ENCODE results near the gene PNMA6E. TPM values are rescaled to one million over a fixed set of nuclear protein-coding genes. Genes with fewer than 3 reads are reported as not detected.

The PNMA6E gene
- total and polyA plus RNA-seq, 2 experiments from 2014 or later = not detected

DNA sequence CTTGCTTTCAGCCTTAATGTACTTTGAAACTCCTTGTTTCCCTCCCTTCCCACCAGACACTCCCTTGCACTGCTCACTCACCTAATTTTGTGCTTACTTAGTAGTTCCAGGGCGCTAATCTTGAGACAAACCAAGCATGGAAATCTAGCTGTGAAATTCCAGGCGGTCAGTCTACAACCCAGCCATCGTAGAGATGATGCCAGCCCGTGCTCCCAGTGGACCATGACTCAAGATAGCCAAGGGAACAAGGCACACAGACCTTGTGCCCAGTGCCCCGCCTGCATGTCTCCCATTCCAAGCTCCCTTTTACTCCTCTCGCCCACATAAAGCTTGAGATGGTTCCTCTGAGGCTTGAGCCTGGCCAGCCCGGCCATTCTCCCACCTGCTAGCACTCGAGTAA, 33.7 kb upstream of the PNMA6E start (continued):
- TF ChIP-seq, protein P1, sequence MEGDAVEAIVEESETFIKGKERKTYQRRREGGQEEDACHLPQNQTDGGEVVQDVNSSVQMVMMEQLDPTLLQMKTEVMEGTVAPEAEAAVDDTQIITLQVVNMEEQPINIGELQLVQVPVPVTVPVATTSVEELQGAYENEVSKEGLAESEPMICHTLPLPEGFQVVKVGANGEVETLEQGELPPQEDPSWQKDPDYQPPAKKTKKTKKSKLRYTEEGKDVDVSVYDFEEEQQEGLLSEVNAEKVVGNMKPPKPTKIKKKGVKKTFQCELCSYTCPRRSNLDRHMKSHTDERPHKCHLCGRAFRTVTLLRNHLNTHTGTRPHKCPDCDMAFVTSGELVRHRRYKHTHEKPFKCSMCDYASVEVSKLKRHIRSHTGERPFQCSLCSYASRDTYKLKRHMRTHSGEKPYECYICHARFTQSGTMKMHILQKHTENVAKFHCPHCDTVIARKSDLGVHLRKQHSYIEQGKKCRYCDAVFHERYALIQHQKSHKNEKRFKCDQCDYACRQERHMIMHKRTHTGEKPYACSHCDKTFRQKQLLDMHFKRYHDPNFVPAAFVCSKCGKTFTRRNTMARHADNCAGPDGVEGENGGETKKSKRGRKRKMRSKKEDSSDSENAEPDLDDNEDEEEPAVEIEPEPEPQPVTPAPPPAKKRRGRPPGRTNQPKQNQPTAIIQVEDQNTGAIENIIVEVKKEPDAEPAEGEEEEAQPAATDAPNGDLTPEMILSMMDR (conservative IDR thresholded peaks at IDR 0.05; ENCODE audit: low read depth in 2 of 2) = no peak
- TF ChIP-seq POLR2AphosphoS5 (IDR thresholded peaks at IDR 0.05; ENCODE audit: low read depth) (no peak), ZNF114 (CRISPR knock-in tag; IDR thresholded peaks at IDR 0.05) (no peak), CREB1 (CRISPR knock-in tag; IDR thresholded peaks at IDR 0.05; ENCODE audit: low read depth) (no peak), STAT1 (IDR thresholded peaks at IDR 0.05; ENCODE audit: unreplicated experiment) (no peak)
- TF ChIP-seq, protein P2, sequence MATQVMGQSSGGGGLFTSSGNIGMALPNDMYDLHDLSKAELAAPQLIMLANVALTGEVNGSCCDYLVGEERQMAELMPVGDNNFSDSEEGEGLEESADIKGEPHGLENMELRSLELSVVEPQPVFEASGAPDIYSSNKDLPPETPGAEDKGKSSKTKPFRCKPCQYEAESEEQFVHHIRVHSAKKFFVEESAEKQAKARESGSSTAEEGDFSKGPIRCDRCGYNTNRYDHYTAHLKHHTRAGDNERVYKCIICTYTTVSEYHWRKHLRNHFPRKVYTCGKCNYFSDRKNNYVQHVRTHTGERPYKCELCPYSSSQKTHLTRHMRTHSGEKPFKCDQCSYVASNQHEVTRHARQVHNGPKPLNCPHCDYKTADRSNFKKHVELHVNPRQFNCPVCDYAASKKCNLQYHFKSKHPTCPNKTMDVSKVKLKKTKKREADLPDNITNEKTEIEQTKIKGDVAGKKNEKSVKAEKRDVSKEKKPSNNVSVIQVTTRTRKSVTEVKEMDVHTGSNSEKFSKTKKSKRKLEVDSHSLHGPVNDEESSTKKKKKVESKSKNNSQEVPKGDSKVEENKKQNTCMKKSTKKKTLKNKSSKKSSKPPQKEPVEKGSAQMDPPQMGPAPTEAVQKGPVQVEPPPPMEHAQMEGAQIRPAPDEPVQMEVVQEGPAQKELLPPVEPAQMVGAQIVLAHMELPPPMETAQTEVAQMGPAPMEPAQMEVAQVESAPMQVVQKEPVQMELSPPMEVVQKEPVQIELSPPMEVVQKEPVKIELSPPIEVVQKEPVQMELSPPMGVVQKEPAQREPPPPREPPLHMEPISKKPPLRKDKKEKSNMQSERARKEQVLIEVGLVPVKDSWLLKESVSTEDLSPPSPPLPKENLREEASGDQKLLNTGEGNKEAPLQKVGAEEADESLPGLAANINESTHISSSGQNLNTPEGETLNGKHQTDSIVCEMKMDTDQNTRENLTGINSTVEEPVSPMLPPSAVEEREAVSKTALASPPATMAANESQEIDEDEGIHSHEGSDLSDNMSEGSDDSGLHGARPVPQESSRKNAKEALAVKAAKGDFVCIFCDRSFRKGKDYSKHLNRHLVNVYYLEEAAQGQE (IDR thresholded peaks at IDR 0.05; ENCODE audit: unreplicated experiment) = no peak

DNA sequence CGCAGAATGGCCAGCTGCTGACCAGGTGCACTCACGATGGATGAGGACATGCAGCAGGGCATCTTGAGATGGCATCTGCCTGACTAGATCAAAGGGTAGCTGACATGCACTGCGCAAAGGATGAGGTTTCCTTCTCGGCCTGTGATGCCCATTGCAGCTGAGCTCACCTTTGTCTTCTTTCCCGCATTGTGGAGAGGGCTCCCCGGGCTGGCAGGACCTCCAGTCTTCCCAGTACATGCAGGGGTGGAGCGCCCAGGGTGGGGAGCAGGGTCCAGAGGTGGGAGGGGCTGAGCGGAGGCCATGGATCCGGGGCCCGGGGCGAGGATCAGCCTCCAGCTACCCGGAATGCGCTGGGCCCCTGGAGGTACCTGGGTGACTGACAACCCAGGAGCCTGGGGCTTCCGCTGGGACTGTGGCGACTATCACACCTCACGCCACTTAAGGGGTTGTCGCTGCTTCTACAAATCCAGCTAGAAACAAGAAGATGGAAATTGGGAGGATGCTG, 32.7 kb upstream of the PNMA6E start:
- Histone ChIP-seq H4K20me1 (replicated peaks; ENCODE audit: insufficient read depth) (no peaks in the 10 kb centered on the region), H3K9me2 (ENCODE audit: insufficient read depth) (no peaks in the 10 kb centered on the region), H3K36me3 (ENCODE audit: insufficient read depth) (no peaks in the 10 kb centered on the region), H3K4me1 (ENCODE audit: insufficient read depth) (no peaks in the 10 kb centered on the region), H3K79me2 (replicated peaks; ENCODE audit: insufficient read depth) (no peaks in the 10 kb centered on the region), H3K27ac (ENCODE audit: low read depth) (no peak overlapping the region), H3K4me3 (no peak overlapping the region), H3K27me3 (ENCODE audit: insufficient read depth) (no peaks in the 10 kb centered on the region), H3F3A (replicated peaks; ENCODE audit: low read depth) (no peaks in the 10 kb centered on the region), H2AFZ (no peak overlapping the region), H3K4me2 (no peak overlapping the region)
- Mint-ChIP-seq H3K4me1 (no peaks in the 10 kb centered on the region), H3K9me3 (peaks cover 5% of the 10 kb centered on the region; the same call in 2 of the 3 replicates), H3K4me3 (no peak overlapping the region), H3K27me3 (ENCODE audit: insufficient read depth, low read depth, poor library complexity) (no peaks in the 10 kb centered on the region), H3K36me3 (ENCODE audit: low read depth) (no peaks in the 10 kb centered on the region), H3K27ac (no peak overlapping the region)
- ATAC-seq (no peak), DNase-seq (ENCODE audit: low spot score) (no peak)
- TF ChIP-seq, protein P3, sequence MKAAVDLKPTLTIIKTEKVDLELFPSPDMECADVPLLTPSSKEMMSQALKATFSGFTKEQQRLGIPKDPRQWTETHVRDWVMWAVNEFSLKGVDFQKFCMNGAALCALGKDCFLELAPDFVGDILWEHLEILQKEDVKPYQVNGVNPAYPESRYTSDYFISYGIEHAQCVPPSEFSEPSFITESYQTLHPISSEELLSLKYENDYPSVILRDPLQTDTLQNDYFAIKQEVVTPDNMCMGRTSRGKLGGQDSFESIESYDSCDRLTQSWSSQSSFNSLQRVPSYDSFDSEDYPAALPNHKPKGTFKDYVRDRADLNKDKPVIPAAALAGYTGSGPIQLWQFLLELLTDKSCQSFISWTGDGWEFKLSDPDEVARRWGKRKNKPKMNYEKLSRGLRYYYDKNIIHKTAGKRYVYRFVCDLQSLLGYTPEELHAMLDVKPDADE (IDR thresholded peaks at IDR 0.05) = no peak
- TF ChIP-seq NANOG (IDR thresholded peaks at IDR 0.05; ENCODE audit: borderline replicate concordance) (no peak), EZH2 (IDR thresholded peaks at IDR 0.05; ENCODE audit: low read depth, unreplicated experiment) (no peak), CREB1 (CRISPR knock-in tag; IDR thresholded peaks at IDR 0.05; ENCODE audit: low read depth) (no peak), STAT1 (IDR thresholded peaks at IDR 0.05; ENCODE audit: unreplicated experiment) (no peak), POLR2AphosphoS5 (IDR thresholded peaks at IDR 0.05; ENCODE audit: low read depth) (no peak), ZNF331 (CRISPR knock-in tag; IDR thresholded peaks at IDR 0.05; ENCODE audit: low read depth) (no peak), JUNB (IDR thresholded peaks at IDR 0.05; ENCODE audit: unreplicated experiment) (no peak), EZH2phosphoT487 (IDR thresholded peaks at IDR 0.05; ENCODE audit: unreplicated experiment) (no peak), ZNF114 (CRISPR knock-in tag; IDR thresholded peaks at IDR 0.05) (no peak)
- TF ChIP-seq, protein P1 (conservative IDR thresholded peaks at IDR 0.05; ENCODE audit: low read depth in 2 of 2) = no peak
- TF ChIP-seq, protein P2 (IDR thresholded peaks at IDR 0.05; ENCODE audit: unreplicated experiment) = no peak
